Fibroblast of lung (primary cell): Measurements from ENCODE around the gene PPP1R15B.

Experiments used
- EZH2 ChIP-seq: IDR thresholded peaks from 2 replicates; pipeline ENCODE4 v1.5.1; 2012; ENCODE audit warnings: low read length, control low read depth, mild to moderate bottlenecking; ENCODE audit errors: missing control alignments
- TF ChIP-seq, protein P1 (sequence below), 2 donors: IDR thresholded peaks in 1 of 2; conservative IDR thresholded peaks in 1 of 2; 1 replicate in 1 of 2; 2 replicates in 1 of 2; pipeline ENCODE4 v1.5.1; 2011 to 2012; ENCODE audit warnings: low read length in 2 of 2, control low read depth in 1 of 2, inconsistent platforms in 1 of 2, low read depth in 1 of 2, mild to moderate bottlenecking in 1 of 2

DNA sequence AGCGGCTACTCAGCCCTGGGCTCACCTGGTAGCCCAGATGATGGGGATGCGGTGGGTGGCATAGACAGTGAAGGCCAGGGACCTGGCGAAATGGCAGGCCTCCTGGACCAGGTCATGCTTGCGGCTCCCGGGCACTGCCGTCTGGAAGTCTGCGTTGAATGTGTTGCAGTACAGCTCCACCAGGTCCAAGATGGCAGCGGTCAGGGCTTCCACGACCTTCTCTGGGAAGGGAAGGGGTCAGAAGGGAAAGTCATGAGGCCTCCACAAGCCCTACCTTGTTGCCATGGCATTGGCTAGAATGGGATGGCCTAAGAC lies 44.2 kb upstream of the PPP1R15B start:
- TF ChIP-seq, protein P1, sequence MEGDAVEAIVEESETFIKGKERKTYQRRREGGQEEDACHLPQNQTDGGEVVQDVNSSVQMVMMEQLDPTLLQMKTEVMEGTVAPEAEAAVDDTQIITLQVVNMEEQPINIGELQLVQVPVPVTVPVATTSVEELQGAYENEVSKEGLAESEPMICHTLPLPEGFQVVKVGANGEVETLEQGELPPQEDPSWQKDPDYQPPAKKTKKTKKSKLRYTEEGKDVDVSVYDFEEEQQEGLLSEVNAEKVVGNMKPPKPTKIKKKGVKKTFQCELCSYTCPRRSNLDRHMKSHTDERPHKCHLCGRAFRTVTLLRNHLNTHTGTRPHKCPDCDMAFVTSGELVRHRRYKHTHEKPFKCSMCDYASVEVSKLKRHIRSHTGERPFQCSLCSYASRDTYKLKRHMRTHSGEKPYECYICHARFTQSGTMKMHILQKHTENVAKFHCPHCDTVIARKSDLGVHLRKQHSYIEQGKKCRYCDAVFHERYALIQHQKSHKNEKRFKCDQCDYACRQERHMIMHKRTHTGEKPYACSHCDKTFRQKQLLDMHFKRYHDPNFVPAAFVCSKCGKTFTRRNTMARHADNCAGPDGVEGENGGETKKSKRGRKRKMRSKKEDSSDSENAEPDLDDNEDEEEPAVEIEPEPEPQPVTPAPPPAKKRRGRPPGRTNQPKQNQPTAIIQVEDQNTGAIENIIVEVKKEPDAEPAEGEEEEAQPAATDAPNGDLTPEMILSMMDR (conservative IDR thresholded peaks at IDR 0.05 in 1 of 2, IDR thresholded peaks at IDR 0.05 in 1 of 2; ENCODE audit: low read depth in 1 of 2, low read length in 2 of 2) = no peak
- no peak for TF ChIP-seq EZH2
